Measurements from ENCODE around the gene ZNF384. TPM values are rescaled to one million over a fixed set of nuclear protein-coding genes. Genes with fewer than 3 reads are reported as not detected.

Gene ZNF384
- total RNA-seq, 2 donors from 2014 or later = 42.9 to 68.6 TPM

- no peak for TF ChIP-seq POLR2A (IDR thresholded peaks at IDR 0.05)
- TF ChIP-seq CTCF (IDR thresholded peaks at IDR 0.05) = no peak
- TF ChIP-seq POLR2AphosphoS5 (IDR thresholded peaks at IDR 0.05) = no peak
- intact Hi-C loops (cut with DNase I) = loop anchor here (5.0 kb wide), 3 partner anchors 69 to 209 kb away; partner anchors contain the start of genes P3H3 and ZNF384
- Histone ChIP-seq H3K27me3 (replicated peaks; ENCODE audit: insufficient read depth) (no peaks in the 10 kb centered on the region), H3K36me3 (no peaks in the 10 kb centered on the region), H3K27ac (no peak overlapping the region), H3K4me3 (no peak overlapping the region), H3K9me3 (no peaks in the 10 kb centered on the region), H3K4me1 (replicated peaks) (no peaks in the 10 kb centered on the region)
- WGBS = 78% methylated on average over 5 of the region's 5 CpGs
- DNase-seq (ENCODE audit: low spot score) = no peak
Observed at GRCh38 chr12:6618483-6619225, 70.5 kb downstream of the ZNF384 start.

Small RNAs within 50 kb of the gene (small RNA-seq; reads per million reads assigned to genes)
- gene RNU6-781P = 0 reads per million in 2 donors

Other genes starting within 250 kb of the ZNF384 start
- gene CD27, start 244.4 kb downstream of the ZNF384 start, total RNA-seq = 1 to 10 TPM; 1.5 to 2.5 TPM
- 10 to 100 TPM; 31.6 to 39.9 TPM for gene TAPBPL, start 237.3 kb downstream of the ZNF384 start, total RNA-seq
- gene VAMP1, start 218.7 kb downstream of the ZNF384 start, total RNA-seq = 1 to 10 TPM; 6.3 to 8.5 TPM
- gene MRPL51, start 196.1 kb downstream of the ZNF384 start, total RNA-seq = 10 to 100 TPM; 70.3 to 80.2 TPM
- gene NCAPD2, start 195.3 kb downstream of the ZNF384 start, total RNA-seq = 10 to 100 TPM; 86.7 to 99.0 TPM
- gene GAPDH, start 154.9 kb downstream of the ZNF384 start, total RNA-seq = 1,000 to 10,000 TPM; 1,469 to 2,105 TPM
- 10 to 100 TPM in 1 of 2 donors, 1 to 10 TPM in 1; 4.8 to 22.9 TPM for gene IFFO1, start 133.3 kb downstream of the ZNF384 start, total RNA-seq
- gene NOP2, start 121.1 kb downstream of the ZNF384 start, total RNA-seq = 10 to 100 TPM; 14.5 to 42.9 TPM
- 100 to 1,000 TPM; 124 to 240 TPM for gene CHD4, start 82.0 kb downstream of the ZNF384 start, total RNA-seq
- 1 to 10 TPM in 1 of 2 donors, under 1 TPM in 1; 0.59 to 1.9 TPM for gene LPAR5, start 53.4 kb downstream of the ZNF384 start, total RNA-seq
- gene ACRBP, start 41.9 kb downstream of the ZNF384 start, total RNA-seq = 10 to 100 TPM in 1 of 2 donors, 1 to 10 TPM in 1; 2.3 to 49.6 TPM
- 10 to 100 TPM; 75.5 to 78.9 TPM for gene ING4, start 26.3 kb downstream of the ZNF384 start, total RNA-seq
- 1 to 10 TPM in 1 of 2 donors, not detected in 1; 3.1 TPM for gene PIANP, start 11.4 kb upstream of the ZNF384 start, total RNA-seq
- 10 to 100 TPM; 92.0 to 92.6 TPM for gene COPS7A, start 34.7 kb upstream of the ZNF384 start, total RNA-seq
- 100 to 1,000 TPM; 267 to 282 TPM for gene MLF2, start 63.8 kb upstream of the ZNF384 start, total RNA-seq
- 100 to 1,000 TPM; 285 to 339 TPM for gene PTMS, start 77.0 kb upstream of the ZNF384 start, total RNA-seq
- 10 to 100 TPM in 1 of 2 donors, under 1 TPM in 1; 0.73 to 13.1 TPM for gene LAG3, start 83.1 kb upstream of the ZNF384 start, total RNA-seq
- gene CD4, start 100.2 kb upstream of the ZNF384 start, total RNA-seq = 1 to 10 TPM; 1.6 to 8.6 TPM
- gene GPR162, start 132.4 kb upstream of the ZNF384 start, total RNA-seq = 1 to 10 TPM; 4.3 to 4.4 TPM
- gene P3H3, start 139.0 kb upstream of the ZNF384 start, total RNA-seq = 10 to 100 TPM; 25.7 to 28.8 TPM
- 1 to 10 TPM; 2.3 to 2.4 TPM for gene GNB3, start 151.6 kb upstream of the ZNF384 start, total RNA-seq
- gene CDCA3, start 161.9 kb upstream of the ZNF384 start, total RNA-seq = 10 to 100 TPM in 1 of 2 donors, 1 to 10 TPM in 1; 1.7 to 16.2 TPM
- 10 to 100 TPM; 58.3 to 84.1 TPM for gene USP5, start 162.8 kb upstream of the ZNF384 start, total RNA-seq
- 100 to 1,000 TPM; 404 to 443 TPM for gene TPI1, start 178.2 kb upstream of the ZNF384 start, total RNA-seq
- gene SPSB2, start 183.9 kb upstream of the ZNF384 start, total RNA-seq = 10 to 100 TPM; 12.7 to 23.5 TPM
- gene LRRC23, start 215.4 kb upstream of the ZNF384 start, total RNA-seq = 10 to 100 TPM; 15.9 to 25.3 TPM
- 10 to 100 TPM in 1 of 2 donors, 1 to 10 TPM in 1; 6.9 to 13.0 TPM for gene ENO2, start 225.2 kb upstream of the ZNF384 start, total RNA-seq
- 100 to 1,000 TPM in 1 of 2 donors, 10 to 100 TPM in 1; 93.0 to 129 TPM for gene ATN1, start 238.6 kb upstream of the ZNF384 start, total RNA-seq

Measured in prostate gland (tissue), 2 donors.